HFF-Myc (cell line): ENCODE results near the gene CLSTN1.

Source experiments
- DNase-seq: peaks from one replicate; pipeline ENCODE4 v3.0.0-alpha.2; 2011; ENCODE audit warnings: low read depth; ENCODE audit errors: extremely low read depth
- H3K4me3 ChIP-seq: replicated peaks from 2 replicates; pipeline ENCODE4 v1.5.1; 2011; ENCODE audit warnings: low read depth, mild to moderate bottlenecking, control low read depth, low read length
- TF ChIP-seq, protein P1 (sequence below): IDR thresholded peaks from 2 replicates; pipeline ENCODE4 v1.5.1; 2012; ENCODE audit warnings: mild to moderate bottlenecking, low read depth, low read length, control low read depth; ENCODE audit errors: missing control alignments

Gene CLSTN1

DNA sequence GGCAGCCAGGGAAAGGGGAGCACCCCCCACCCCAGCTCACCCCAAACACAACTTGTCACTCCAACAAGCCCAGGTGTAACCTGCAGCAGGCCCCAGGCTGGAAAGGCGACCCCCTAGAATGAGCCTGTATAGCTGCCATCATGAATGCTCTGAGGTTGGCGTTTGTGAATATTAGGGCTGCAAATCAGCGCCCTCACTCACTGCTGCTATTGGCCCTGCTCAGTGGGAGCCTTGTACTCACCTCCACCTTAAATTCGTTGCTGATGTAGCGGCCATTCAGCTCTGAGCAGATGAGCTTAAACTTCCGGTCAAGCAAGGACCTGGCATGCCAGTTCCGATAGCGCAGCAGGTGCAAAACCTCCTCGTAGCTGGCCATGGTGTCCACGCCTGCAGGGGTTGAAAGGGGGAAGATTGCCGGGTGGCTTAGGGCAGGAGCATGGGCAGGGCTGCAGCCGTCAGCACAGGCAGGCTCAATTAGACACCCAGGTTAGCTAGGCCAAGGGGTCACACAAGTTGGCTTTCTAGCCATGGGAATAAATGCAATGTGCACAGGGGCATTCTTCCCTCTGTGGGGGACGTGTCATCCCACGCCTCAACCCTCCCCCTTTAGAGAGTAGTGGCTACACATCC, 90.5 kb downstream of the CLSTN1 start:
- TF ChIP-seq, protein P1, sequence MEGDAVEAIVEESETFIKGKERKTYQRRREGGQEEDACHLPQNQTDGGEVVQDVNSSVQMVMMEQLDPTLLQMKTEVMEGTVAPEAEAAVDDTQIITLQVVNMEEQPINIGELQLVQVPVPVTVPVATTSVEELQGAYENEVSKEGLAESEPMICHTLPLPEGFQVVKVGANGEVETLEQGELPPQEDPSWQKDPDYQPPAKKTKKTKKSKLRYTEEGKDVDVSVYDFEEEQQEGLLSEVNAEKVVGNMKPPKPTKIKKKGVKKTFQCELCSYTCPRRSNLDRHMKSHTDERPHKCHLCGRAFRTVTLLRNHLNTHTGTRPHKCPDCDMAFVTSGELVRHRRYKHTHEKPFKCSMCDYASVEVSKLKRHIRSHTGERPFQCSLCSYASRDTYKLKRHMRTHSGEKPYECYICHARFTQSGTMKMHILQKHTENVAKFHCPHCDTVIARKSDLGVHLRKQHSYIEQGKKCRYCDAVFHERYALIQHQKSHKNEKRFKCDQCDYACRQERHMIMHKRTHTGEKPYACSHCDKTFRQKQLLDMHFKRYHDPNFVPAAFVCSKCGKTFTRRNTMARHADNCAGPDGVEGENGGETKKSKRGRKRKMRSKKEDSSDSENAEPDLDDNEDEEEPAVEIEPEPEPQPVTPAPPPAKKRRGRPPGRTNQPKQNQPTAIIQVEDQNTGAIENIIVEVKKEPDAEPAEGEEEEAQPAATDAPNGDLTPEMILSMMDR: no peak
- DNase-seq: no peak
- no peak overlapping the region for H3K4me3 ChIP-seq

DNA sequence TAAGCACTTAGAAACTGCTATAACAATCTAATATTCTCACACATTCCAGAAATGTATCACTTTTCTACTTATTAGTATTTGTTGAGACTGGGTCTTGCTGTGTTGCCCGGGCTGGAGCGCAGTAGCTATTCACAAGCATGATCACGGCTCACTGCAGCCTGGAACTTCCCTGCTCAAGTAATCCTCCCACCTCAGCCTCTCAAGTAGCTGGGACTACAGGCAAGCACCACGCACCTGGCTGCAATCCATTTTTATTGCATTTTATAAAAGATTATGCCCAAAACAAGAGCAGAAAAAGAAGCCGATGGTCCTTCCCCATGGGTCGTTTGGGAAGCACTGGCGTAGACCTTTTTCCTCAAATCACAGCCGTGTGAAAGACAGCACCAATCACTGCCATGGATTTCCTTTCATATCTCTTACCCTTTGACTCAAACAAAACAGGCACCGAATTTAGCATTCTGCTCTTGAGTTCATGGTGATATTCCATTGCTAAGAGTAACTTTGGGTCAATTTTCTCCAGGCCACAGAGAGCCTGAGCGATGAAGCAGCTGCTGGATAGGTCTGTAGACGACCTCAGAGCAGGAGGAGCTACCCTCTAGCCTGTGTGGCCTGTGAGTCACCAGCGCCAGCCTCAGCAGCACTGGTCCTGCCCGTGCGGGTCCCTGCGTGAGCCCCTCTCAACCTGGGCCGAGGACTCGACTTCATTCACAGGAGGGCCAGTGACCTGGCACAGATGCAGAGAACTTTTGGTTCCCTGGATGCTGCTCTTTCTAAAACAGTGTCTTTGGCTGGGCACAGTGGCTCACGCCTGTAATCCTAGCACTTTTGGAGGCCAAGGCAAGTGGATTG, 91.4 kb downstream of the CLSTN1 start:
- TF ChIP-seq, protein P1: no peak
- no peak for DNase-seq
- no peak overlapping the region for H3K4me3 ChIP-seq

DNA sequence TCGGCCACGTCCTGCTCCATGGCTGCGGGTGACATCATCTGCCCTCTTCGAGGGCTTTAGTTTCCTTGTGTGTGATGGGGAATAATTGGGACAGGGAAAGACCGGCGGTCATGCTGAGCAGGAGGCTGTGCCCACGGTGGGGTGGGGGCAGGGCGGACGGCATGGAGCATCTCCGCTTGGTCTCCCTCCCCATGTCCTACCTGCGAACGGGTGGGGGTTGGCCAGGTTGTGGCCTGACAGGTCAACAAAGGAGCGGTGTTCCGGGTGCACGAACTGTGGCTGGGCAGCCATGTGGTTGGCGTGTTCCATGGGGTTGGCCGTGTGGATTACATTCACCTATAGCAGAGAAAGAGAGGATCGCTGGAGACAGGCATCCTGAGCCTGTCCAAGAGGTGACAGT, 92.2 kb downstream of the CLSTN1 start:
- no peak overlapping the region for H3K4me3 ChIP-seq
- DNase-seq: no peak
- TF ChIP-seq, protein P1: no peak

DNA sequence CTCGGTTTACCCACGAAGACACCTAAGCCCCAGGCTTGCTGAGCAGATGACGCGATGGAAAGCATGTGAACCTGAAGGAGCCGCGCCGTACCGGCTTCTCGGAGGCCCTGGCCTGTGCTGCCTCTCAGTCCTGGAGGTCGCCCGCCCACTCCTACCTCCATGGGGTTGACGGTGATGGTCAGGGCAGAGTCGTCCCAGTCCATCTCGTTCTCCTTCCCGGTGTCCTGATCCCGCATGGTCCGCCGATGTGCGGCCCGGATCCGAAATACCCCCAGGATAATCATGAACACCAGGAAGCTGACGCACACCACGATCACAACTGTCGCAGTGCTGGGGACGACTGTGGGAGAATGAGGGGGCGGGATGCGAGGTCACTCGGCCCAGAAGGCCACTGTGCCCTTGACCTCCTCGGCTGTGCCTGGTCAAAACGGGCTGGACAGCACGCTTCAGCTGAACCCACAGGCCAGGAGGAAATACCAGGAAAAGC, 92.7 kb downstream of the CLSTN1 start:
- H3K4me3 ChIP-seq: no peak overlapping the region
- DNase-seq: no peak
- TF ChIP-seq, protein P1: no peak

DNA sequence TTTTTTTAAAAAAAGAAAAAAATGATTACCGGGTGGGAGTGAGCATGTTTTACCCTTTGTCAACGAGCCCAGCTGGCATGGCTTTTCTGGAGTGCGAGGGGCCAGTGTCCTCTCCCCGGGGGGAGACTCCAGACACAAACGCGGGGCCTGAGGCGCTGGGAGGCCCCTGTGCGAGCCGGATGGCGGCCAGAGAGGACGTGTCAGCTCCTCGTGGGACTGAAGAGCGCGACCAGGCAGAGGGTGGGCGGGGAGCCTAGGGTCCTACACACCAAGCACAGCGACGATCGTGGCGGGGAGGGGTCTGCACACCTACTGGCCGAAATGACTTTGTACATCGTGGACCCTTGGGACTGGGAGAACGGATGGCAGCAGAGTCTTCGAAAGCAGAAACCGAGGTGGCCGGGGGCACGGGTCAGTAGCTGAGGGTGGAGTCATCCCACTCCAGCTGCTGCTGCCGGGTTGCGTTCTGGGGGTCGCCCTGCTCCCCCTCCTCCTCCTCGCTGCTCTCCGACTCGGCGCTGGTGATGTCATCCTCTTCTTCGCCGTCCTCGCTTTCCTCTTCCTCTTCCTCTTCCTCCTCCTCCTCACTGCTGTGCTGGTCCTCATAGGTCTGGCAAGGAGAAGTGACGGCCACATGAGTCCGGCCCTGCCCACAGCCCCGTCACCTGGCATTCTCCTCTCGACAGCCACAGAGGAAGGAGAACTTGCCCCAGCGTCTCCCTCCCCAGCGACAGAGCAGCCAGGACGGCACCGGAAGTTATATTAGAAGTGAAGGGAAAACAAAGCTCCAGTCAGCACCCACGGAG, 93.5 kb downstream of the CLSTN1 start:
- TF ChIP-seq, protein P1: no peak
- DNase-seq: no peak
- H3K4me3 ChIP-seq: no peak overlapping the region

DNA sequence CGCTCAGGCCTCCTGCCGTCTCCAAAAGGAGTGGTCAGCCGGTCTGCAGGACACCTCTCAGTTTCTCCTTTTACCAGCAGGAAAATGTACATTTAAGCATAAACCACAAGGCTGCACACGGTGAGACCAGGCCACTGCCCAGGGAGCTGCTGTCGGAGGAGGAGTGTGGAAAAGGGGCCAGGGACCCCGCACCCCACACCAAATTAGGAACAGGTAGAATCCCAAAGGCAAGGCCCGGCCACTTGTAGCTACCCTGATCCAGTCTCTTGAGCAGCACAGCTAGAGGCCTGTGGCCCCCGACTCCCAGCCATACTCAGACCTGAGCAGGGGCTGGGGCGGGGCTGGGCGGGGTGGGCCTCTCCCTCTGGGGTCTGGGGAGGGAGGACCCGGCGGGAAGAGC, 94.2 kb downstream of the CLSTN1 start:
- no peak for DNase-seq
- no peak overlapping the region for H3K4me3 ChIP-seq
- TF ChIP-seq, protein P1: no peak
